HG03571 (cell line): ENCODE data around the gene ATP2B2.

Source experiments
- ATAC-seq: cut with Tn5 transposase; IDR thresholded peaks from one replicate; pipeline ENCODE4 v1.9.1; 2021; ENCODE audit not compliant: unreplicated experiment

Gene ATP2B2

DNA sequence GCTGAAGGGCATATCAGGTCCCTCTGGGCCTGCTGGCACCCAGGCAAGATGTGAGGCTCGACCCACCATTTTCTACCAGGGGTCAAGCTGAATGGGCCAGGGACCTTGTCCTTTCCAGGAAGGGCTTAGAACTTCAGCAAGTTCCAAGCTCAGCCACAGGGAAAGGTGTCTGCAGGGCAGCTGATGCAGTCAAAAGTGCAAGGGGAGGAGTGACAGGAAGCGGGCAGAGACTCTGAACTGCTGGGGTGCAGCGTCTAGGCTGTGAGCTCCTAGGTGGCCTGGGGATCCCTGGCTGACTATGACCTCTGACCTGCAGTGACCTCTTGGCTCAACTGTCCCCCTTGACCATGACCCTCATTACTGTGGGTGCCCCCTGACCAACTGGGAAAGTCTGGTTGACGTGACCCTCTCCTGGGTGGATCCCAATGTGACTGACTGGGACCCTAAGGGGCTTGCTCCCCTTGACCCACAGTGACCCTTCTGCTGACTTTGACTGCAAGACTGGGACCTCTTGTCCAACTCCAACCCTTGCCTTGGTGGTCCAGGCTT is 170.1 kb downstream of the ATP2B2 start:
- no peak for ATAC-seq

- no peak for ATAC-seq
Observed at GRCh38 chr3:10334459-10334858, 170.9 kb downstream of the ATP2B2 start.

GRCh38 chr3:10334042-10334441 is 171.3 kb downstream of the ATP2B2 start:
- no peak for ATAC-seq

DNA sequence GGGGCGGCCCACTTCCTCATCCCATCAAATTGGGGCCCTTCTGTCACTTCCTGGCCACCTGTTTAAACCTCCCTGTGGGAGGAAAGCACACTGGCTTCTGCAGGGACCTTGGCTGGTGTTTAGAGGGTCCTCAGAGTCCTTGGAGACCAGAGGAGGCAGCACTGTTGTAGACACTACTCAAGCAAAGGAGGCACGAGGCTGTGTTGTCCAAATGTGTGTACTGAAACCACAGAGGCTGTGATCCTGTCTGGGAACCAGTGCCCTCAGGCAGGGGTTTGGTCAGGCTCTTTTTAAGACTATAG is 172.1 kb downstream of the ATP2B2 start:
- no peak for ATAC-seq

GRCh38 chr3:10332481-10333348 is 172.7 kb downstream of the ATP2B2 start:
- ATAC-seq: no peak

- ATAC-seq: no peak
Observed at GRCh38 chr3:10331320-10331719, 174.1 kb downstream of the ATP2B2 start.

DNA sequence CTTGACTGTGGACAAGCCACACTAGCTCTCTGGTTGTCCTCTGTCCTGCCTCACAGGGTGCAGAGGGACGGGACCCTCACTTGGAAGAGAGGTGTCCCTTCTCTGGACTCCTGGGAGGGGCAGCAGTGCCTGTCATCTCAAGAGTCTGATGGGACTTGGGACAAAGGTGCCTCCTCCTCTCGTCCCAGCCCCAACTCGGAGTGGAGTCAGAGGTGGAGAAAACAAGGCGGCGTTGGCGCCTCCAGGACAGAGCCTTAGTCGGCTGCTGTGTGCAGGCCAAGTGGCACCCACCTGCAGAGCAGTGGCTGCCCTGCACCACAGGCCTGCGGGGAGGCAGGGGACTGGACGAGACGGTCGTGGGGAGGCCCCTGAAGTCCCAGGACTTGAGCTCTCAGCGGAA is 175.1 kb downstream of the ATP2B2 start:
- ATAC-seq: no peak

DNA sequence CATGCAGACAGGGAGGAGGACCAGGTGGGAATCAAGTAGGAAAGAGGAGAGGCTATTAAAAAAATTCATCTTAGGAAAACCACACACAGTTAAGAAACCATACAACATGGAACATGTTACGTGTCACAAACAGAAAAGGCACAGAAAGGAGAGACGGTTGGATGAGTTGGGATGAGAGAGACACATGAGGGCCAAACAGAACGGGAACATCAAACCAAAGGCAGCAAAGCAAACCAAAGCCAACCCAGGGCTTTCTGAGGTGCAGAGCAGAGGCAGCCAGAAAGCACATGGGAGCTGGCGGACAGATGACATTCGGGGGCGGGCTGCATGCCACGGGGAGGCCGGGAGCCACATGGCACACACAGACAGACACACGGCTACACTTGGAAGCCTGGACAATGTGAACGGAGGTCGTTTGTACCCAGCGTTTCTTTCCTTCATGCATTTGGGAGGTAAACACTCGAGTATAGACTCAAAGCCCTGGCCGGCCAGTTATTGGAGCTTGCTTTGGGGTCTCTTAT is 175.8 kb downstream of the ATP2B2 start:
- ATAC-seq: no peak

GRCh38 chr3:10328460-10329071 is 176.8 kb downstream of the ATP2B2 start:
- no peak for ATAC-seq

- no peak for ATAC-seq
Observed at GRCh38 chr3:10327592-10327991, 177.8 kb downstream of the ATP2B2 start.

DNA sequence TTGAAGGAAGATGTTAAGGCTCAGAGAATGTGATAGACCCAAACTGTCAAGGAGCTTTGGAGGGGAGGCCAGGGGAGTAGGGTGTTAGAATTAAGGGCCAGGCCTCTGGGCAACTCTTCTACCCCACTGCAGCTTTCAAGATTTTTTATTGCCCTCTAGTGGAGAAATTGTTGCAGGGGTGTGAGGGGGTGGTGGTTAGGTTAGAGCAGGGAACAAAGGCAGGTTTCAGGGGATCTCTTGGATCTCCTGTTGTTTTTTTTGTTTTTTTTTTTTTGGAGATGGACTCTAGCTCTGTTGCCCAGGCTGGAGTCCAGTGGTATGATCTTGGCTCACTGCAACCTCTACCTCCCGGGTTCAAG is 183.1 kb downstream of the ATP2B2 start:
- ATAC-seq: no peak

GRCh38 chr3:10321630-10322351 is 183.6 kb downstream of the ATP2B2 start:
- no peak for ATAC-seq

DNA sequence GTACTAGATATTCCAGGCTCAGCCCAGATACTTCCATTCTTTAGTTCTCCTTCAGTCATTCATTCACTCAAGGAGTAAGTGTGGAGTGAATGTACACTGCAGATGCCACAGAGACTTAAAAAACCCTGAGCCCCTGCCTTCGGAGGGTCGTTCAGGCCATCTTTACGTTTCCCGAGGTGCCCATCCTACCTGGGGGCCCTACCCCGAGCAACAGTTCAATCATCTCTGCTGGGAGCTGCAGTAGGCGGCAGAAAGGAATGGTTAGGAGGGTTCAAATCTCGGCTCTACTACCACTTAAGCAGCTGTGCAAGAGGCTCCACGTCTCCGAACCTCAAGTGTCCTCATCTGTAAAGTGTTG is 185.1 kb downstream of the ATP2B2 start:
- peak; percentile 4 for ATAC-seq

- ATAC-seq: no peak
Observed at GRCh38 chr3:10319804-10320203, 185.6 kb downstream of the ATP2B2 start.

- ATAC-seq: no peak
Observed at GRCh38 chr3:10319251-10319650, 186.1 kb downstream of the ATP2B2 start.

DNA sequence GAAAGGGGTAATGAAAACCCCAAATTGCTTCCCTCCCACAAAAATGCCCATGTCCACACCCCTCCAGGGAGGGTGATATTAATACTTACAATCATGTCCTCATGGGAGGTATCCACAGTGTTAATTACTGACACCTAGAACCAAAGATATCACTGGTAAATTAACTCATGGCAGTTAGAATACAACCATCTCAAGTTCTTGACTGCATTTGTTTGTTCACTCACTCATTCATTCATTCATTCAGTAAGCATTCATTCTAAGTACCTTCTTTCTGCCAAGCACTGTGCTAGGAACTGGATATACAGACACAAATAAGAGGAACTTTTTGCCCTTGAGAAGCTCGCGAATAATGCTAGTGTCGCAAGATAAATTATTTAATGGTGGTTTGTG is 187.4 kb downstream of the ATP2B2 start:
- no peak for ATAC-seq

- ATAC-seq: no peak
Observed at GRCh38 chr3:10317311-10317960, 187.9 kb downstream of the ATP2B2 start.

GRCh38 chr3:10315771-10316344 is 189.5 kb downstream of the ATP2B2 start:
- ATAC-seq: no peak

- ATAC-seq: no peak
Observed at GRCh38 chr3:10315101-10315500, 190.3 kb downstream of the ATP2B2 start.

- no peak for ATAC-seq
Observed at GRCh38 chr3:10312861-10313260, 192.5 kb downstream of the ATP2B2 start.

- no peak for ATAC-seq
Observed at GRCh38 chr3:10312391-10312790, 193.0 kb downstream of the ATP2B2 start.
